ENCODE measurements around the gene SGCA. TPM values are rescaled to one million over a fixed set of nuclear protein-coding genes. Genes with fewer than 3 reads are reported as not detected.

The SGCA gene
- total and polyA plus RNA-seq, 9 of the 15 experiments (the other 6 are each of a cell fraction or from before 2014, with no cell fraction given), result not detected

DNA sequence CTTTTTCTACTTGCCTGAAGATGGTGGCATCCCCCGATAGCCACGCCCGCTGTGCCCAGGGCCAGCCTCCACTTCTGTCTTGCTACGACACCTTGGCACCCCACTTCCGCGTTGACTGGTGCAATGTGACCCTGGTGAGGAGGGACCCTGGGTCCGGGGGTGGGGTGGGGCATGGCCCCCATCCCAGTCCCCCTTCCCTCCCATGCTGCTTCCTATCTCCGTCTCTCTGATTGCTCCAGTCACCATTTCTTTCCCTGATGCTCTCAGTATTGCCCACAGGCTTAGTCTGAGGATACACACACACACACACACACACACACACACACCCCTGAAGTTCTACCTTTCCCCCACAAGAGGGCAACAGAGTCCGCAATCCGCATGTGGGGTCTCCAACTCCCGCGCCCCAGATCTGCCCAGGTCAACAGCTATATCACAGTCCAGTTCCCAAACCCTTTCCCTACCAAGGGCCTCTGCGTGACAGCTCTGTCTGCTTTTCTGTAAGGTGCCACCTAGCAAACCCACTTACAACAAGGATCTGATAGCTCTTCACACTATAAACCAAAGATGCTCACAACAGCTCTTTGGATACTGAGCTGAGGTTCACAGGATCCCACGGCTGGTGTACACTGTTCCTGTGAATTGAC is 3.4 kb downstream of the SGCA start (continued):
- TF ChIP-seq, protein P1, sequence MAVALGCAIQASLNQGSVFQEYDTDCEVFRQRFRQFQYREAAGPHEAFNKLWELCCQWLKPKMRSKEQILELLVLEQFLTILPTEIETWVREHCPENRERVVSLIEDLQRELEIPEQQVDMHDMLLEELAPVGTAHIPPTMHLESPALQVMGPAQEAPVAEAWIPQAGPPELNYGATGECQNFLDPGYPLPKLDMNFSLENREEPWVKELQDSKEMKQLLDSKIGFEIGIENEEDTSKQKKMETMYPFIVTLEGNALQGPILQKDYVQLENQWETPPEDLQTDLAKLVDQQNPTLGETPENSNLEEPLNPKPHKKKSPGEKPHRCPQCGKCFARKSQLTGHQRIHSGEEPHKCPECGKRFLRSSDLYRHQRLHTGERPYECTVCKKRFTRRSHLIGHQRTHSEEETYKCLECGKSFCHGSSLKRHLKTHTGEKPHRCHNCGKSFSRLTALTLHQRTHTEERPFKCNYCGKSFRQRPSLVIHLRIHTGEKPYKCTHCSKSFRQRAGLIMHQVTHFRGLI (CRISPR knock-in tag; IDR thresholded peaks at IDR 0.05), result no peak
- TF ChIP-seq, protein P2, sequence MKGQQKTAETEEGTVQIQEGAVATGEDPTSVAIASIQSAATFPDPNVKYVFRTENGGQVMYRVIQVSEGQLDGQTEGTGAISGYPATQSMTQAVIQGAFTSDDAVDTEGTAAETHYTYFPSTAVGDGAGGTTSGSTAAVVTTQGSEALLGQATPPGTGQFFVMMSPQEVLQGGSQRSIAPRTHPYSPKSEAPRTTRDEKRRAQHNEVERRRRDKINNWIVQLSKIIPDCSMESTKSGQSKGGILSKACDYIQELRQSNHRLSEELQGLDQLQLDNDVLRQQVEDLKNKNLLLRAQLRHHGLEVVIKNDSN (CRISPR knock-in tag; IDR thresholded peaks at IDR 0.05), result no peak
- TF ChIP-seq, protein P3, sequence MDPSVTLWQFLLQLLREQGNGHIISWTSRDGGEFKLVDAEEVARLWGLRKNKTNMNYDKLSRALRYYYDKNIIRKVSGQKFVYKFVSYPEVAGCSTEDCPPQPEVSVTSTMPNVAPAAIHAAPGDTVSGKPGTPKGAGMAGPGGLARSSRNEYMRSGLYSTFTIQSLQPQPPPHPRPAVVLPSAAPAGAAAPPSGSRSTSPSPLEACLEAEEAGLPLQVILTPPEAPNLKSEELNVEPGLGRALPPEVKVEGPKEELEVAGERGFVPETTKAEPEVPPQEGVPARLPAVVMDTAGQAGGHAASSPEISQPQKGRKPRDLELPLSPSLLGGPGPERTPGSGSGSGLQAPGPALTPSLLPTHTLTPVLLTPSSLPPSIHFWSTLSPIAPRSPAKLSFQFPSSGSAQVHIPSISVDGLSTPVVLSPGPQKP (CRISPR knock-in tag; IDR thresholded peaks at IDR 0.05), result no peak
- TF ChIP-seq, protein P4, sequence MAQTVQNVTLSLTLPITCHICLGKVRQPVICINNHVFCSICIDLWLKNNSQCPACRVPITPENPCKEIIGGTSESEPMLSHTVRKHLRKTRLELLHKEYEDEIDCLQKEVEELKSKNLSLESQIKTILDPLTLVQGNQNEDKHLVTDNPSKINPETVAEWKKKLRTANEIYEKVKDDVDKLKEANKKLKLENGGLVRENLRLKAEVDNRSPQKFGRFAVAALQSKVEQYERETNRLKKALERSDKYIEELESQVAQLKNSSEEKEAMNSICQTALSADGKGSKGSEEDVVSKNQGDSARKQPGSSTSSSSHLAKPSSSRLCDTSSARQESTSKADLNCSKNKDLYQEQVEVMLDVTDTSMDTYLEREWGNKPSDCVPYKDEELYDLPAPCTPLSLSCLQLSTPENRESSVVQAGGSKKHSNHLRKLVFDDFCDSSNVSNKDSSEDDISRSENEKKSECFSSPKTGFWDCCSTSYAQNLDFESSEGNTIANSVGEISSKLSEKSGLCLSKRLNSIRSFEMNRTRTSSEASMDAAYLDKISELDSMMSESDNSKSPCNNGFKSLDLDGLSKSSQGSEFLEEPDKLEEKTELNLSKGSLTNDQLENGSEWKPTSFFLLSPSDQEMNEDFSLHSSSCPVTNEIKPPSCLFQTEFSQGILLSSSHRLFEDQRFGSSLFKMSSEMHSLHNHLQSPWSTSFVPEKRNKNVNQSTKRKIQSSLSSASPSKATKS (CRISPR knock-in tag; IDR thresholded peaks at IDR 0.05), result no peak
- TF ChIP-seq HMG20A (CRISPR knock-in tag; conservative IDR thresholded peaks at IDR 0.05) (no peak), RFX7 (CRISPR knock-in tag; IDR thresholded peaks at IDR 0.05) (no peak), ZNF445 (CRISPR knock-in tag; IDR thresholded peaks at IDR 0.05; ENCODE audit: low read depth) (no peak), NR1H2 (CRISPR knock-in tag; IDR thresholded peaks at IDR 0.05) (no peak), ZFP1 (CRISPR knock-in tag; IDR thresholded peaks at IDR 0.05) (no peak), BDP1 (IDR thresholded peaks at IDR 0.05; ENCODE audit: insufficient read depth, insufficient read length) (no peak), TAF9B (IDR thresholded peaks at IDR 0.05; ENCODE audit: partially characterized antibody) (no peak), ARNT (IDR thresholded peaks at IDR 0.05) (0 out of 4 replicates have a peak, but pooled peaks of 1 of the 2 experiments have one; percentile 31)
- TF ChIP-seq, protein P5, sequence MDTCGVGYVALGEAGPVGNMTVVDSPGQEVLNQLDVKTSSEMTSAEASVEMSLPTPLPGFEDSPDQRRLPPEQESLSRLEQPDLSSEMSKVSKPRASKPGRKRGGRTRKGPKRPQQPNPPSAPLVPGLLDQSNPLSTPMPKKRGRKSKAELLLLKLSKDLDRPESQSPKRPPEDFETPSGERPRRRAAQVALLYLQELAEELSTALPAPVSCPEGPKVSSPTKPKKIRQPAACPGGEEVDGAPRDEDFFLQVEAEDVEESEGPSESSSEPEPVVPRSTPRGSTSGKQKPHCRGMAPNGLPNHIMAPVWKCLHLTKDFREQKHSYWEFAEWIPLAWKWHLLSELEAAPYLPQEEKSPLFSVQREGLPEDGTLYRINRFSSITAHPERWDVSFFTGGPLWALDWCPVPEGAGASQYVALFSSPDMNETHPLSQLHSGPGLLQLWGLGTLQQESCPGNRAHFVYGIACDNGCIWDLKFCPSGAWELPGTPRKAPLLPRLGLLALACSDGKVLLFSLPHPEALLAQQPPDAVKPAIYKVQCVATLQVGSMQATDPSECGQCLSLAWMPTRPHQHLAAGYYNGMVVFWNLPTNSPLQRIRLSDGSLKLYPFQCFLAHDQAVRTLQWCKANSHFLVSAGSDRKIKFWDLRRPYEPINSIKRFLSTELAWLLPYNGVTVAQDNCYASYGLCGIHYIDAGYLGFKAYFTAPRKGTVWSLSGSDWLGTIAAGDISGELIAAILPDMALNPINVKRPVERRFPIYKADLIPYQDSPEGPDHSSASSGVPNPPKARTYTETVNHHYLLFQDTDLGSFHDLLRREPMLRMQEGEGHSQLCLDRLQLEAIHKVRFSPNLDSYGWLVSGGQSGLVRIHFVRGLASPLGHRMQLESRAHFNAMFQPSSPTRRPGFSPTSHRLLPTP (IDR thresholded peaks at IDR 0.05; ENCODE audit: borderline replicate concordance, extremely low read depth, insufficient read length), result no peak
- TF ChIP-seq, protein P6, sequence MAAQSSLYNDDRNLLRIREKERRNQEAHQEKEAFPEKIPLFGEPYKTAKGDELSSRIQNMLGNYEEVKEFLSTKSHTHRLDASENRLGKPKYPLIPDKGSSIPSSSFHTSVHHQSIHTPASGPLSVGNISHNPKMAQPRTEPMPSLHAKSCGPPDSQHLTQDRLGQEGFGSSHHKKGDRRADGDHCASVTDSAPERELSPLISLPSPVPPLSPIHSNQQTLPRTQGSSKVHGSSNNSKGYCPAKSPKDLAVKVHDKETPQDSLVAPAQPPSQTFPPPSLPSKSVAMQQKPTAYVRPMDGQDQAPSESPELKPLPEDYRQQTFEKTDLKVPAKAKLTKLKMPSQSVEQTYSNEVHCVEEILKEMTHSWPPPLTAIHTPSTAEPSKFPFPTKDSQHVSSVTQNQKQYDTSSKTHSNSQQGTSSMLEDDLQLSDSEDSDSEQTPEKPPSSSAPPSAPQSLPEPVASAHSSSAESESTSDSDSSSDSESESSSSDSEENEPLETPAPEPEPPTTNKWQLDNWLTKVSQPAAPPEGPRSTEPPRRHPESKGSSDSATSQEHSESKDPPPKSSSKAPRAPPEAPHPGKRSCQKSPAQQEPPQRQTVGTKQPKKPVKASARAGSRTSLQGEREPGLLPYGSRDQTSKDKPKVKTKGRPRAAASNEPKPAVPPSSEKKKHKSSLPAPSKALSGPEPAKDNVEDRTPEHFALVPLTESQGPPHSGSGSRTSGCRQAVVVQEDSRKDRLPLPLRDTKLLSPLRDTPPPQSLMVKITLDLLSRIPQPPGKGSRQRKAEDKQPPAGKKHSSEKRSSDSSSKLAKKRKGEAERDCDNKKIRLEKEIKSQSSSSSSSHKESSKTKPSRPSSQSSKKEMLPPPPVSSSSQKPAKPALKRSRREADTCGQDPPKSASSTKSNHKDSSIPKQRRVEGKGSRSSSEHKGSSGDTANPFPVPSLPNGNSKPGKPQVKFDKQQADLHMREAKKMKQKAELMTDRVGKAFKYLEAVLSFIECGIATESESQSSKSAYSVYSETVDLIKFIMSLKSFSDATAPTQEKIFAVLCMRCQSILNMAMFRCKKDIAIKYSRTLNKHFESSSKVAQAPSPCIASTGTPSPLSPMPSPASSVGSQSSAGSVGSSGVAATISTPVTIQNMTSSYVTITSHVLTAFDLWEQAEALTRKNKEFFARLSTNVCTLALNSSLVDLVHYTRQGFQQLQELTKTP (IDR thresholded peaks at IDR 0.05; ENCODE audit: low read depth in 1 of 2, partially characterized antibody in 2 of 2), result no peak
